GM12873 (cell line): ENCODE results near the gene RXYLT1.

ENCODE experiments used
- TF ChIP-seq, protein P1 (sequence below): IDR thresholded peaks from 2 replicates; pipeline ENCODE4 v1.5.1; 2012; ENCODE audit warnings: low read depth, mild to moderate bottlenecking, moderate library complexity, low read length, control low read depth; ENCODE audit not compliant: insufficient read depth; ENCODE audit errors: missing control alignments

RXYLT1 gene

DNA sequence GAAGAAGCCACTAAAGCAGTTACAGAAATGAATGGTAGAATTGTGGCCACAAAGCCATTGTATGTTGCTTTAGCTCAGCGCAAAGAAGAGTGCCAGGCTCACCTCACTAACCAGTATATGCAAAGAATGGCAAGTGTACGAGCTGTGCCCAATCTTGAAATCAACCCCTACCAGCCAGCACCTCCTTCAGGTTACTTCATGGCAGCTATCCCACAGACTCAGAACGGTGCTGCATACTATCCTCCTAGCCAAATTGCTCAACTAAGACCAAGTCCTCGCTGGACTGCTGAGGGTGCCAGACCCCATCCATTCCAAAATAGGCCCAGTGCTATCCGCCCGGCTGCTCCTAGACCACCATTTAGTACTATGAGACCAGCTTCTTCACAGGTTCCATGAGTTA is 43.3 kb downstream of the RXYLT1 start:
- TF ChIP-seq, protein P1, sequence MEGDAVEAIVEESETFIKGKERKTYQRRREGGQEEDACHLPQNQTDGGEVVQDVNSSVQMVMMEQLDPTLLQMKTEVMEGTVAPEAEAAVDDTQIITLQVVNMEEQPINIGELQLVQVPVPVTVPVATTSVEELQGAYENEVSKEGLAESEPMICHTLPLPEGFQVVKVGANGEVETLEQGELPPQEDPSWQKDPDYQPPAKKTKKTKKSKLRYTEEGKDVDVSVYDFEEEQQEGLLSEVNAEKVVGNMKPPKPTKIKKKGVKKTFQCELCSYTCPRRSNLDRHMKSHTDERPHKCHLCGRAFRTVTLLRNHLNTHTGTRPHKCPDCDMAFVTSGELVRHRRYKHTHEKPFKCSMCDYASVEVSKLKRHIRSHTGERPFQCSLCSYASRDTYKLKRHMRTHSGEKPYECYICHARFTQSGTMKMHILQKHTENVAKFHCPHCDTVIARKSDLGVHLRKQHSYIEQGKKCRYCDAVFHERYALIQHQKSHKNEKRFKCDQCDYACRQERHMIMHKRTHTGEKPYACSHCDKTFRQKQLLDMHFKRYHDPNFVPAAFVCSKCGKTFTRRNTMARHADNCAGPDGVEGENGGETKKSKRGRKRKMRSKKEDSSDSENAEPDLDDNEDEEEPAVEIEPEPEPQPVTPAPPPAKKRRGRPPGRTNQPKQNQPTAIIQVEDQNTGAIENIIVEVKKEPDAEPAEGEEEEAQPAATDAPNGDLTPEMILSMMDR: no peak

- TF ChIP-seq, protein P1: peak; percentile 65
Observed at GRCh38 chr12:63826006-63826585, 46.4 kb downstream of the RXYLT1 start.

- TF ChIP-seq, protein P1: no peak
Observed at GRCh38 chr12:63828867-63829266, 49.2 kb downstream of the RXYLT1 start.

DNA sequence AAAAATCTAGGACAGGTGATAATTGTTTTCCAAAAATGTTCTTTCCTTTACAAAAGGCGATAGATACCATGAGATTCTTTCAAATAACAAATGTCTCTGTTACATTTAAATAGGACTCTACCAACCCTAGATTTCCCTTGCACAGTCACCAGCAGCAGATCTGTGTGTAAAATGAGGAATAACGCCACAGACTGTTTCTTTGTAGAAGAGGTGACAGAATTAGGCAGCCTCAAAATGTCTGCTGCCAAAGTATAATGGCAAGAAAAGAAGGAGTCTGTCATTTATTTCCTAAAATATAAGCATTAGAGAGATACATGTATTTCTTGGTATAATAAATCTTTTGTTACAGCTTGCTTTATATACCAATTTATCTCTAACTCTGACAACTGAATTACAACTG is 56.3 kb downstream of the RXYLT1 start:
- TF ChIP-seq, protein P1: no peak

DNA sequence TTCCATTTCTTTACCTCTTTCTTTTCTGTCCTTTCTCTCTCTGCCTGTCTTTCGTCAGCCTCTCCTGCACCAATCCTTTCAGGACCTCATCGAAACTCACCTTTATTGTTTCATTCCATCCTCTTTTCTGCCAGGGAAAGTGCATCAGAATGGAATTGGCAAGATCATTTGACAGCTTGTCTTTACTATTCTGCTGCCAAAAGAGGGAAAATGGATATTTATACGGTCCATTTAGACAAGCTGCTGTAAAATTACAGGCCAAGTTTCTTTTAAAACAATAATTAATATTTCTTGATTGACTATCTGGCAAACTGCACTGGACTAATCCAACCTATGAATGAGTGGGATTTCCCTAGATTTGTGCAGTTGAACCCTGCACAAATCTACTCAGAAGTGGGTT is 57.2 kb downstream of the RXYLT1 start:
- TF ChIP-seq, protein P1: no peak

DNA sequence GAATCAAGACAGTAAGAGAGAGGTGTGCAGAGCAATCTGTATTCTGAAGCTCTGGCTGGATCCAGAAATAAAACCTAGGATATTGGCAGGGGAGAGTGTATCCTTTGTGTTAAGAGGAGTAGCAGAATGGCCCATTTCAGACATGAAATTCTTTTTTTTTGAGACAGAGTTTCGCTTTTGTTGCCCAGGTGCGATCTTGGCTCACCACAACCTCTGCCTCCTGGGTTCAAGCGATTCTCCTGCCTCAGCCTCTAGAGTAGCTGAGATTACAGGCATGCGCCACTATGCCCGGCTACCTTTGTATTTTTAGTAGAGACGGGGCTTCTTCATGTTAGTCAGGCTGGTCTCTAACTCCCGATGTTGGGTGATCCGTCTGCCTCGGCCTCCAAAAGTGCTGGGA is 58.7 kb downstream of the RXYLT1 start:
- TF ChIP-seq, protein P1: no peak

DNA sequence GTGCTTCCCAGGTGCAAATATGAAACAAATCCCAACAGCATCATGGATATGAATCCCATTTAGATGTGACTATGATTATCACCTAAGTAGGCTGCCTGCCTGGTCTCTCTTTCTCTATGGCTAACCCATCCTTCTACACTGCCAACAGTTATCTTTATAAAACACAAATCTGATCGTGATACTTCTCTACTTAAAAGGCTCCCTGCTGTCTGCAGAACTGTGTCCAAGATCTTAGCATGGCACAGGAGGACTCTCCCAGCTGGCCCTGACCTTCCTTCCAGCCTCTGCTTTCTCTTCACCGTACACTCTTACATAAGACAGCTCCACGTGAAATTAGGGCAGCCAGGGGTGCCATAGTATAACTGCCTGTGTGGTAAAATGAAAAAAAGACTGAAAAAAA is 61.3 kb downstream of the RXYLT1 start:
- TF ChIP-seq, protein P1: no peak

GRCh38 chr12:63841571-63841970 is 61.9 kb downstream of the RXYLT1 start:
- TF ChIP-seq, protein P1: no peak
